NT2/D1 (cell line): Measurements from ENCODE around the gene INAFM1.

Source experiments
- SUZ12 ChIP-seq: IDR thresholded peaks from 2 replicates; pipeline ENCODE4 v1.6.1; 2011; ENCODE audit not compliant: insufficient read length, insufficient read depth; ENCODE audit errors: extremely low read depth
- YY1 ChIP-seq: IDR thresholded peaks from 2 replicates; pipeline ENCODE4 v1.6.1; 2011; ENCODE audit not compliant: insufficient read length, insufficient read depth

DNA sequence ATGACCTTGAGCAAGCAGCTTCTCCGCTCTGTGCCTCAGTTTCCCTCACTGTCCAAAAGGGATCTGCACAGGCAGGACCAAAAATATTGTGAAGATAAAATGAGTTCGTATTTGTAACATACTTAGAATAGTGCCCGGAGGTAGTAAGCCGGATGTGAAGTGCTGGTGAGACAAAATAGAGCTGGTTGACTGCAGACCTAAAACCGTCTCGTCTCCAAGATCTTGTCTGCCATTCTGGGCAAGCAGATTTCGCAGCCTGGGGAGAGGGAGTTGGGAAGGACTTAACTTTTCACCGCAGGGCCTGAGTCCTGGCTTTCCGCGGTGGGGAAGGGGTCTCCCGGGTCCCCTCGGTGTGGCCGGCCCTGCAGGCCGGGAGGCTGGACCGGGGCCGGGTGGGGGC is 35.5 kb upstream of the INAFM1 start:
- TF ChIP-seq SUZ12 (no peak), YY1 (no peak)
